ENCODE measurements around the gene DSN1.

DSN1 gene, protein sequence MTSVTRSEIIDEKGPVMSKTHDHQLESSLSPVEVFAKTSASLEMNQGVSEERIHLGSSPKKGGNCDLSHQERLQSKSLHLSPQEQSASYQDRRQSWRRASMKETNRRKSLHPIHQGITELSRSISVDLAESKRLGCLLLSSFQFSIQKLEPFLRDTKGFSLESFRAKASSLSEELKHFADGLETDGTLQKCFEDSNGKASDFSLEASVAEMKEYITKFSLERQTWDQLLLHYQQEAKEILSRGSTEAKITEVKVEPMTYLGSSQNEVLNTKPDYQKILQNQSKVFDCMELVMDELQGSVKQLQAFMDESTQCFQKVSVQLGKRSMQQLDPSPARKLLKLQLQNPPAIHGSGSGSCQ

DNA sequence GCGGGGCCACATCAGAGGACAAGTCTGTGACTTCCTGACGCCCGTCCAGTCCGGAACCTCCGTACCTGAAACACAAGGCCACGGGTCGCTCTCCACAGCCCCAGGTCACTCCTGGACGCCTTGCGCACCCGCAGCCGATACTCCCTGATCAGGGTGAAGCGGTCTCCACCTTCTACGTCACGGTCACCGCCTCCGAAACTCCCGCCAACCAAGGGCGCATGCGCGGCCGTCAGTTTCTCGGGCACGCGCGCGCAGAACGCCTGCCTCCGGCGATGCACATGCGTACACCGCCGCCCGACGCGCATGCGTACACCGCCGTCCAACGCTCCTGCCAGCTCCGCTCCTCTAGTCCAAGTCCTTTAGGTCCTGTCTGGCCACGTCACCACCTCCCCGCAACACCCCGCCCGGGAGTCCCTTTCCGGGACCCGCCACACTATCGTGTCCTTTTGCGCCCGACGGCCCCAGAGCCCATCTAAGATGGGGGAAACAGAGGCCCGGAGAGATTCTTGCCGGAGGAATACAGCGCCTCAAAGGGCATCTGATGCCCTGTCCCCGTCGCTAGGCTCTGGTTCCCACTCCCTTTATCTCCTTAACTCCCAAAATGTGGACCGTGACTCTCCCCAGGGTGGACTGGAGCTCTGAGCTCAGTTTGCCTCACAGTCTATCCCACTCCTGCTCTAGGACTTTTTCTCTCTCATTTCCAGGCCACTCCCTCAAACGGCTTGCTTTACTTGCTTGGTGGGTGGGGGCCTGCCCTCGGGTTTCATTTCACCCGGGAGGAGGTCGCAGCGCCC, at the start of gene DSN1:
Gene DSN1, minus strand, starts transcription at position 167 of the 794 bp plus-strand sequence. CDS start 2,305 bp downstream, outside the sequence.
- TF ChIP-seq, protein P1, sequence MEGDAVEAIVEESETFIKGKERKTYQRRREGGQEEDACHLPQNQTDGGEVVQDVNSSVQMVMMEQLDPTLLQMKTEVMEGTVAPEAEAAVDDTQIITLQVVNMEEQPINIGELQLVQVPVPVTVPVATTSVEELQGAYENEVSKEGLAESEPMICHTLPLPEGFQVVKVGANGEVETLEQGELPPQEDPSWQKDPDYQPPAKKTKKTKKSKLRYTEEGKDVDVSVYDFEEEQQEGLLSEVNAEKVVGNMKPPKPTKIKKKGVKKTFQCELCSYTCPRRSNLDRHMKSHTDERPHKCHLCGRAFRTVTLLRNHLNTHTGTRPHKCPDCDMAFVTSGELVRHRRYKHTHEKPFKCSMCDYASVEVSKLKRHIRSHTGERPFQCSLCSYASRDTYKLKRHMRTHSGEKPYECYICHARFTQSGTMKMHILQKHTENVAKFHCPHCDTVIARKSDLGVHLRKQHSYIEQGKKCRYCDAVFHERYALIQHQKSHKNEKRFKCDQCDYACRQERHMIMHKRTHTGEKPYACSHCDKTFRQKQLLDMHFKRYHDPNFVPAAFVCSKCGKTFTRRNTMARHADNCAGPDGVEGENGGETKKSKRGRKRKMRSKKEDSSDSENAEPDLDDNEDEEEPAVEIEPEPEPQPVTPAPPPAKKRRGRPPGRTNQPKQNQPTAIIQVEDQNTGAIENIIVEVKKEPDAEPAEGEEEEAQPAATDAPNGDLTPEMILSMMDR (IDR thresholded peaks at IDR 0.05; ENCODE audit: extremely low read depth, missing control alignments), result no peak

DNA sequence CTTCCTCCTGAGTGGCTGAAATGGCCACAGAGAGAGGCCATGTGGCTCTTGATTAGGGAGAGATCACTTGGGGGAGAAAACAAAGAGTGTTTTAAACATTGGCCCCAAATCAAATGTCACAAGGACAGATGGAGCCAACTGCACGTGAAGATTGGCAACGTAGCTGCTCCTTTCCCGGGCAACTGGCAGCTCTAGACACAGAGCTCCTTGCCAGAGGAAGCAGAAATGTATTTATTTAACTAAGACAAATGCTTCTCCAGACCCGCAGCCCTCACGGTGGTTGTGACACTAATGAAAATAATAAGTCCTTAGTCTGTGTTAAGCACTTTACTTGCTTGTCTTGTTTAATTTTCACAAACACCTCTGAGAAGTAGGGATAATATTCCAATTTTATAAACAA, 49.6 kb upstream of the DSN1 start:
- no peak for DNase-seq (ENCODE audit: low spot score)
- TF ChIP-seq, protein P1 (IDR thresholded peaks at IDR 0.05; ENCODE audit: extremely low read depth, missing control alignments), result no peak

More for the DNA sequence above, at the start of gene DSN1:
- DNase-seq (ENCODE audit: low spot score), result peak; percentile 95

- TF ChIP-seq, protein P1 (IDR thresholded peaks at IDR 0.05; ENCODE audit: extremely low read depth, missing control alignments), result no peak
- no peak for DNase-seq (ENCODE audit: low spot score)
These were observed 48.4 kb upstream of the DSN1 start for GRCh38 chr20:36821964-36822437.

GRCh38 chr20:36820928-36821327, 47.4 kb upstream of the DSN1 start:
- TF ChIP-seq, protein P1 (IDR thresholded peaks at IDR 0.05; ENCODE audit: extremely low read depth, missing control alignments), result no peak
- no peak for DNase-seq (ENCODE audit: low spot score)

- no peak for DNase-seq (ENCODE audit: low spot score)
- TF ChIP-seq, protein P1 (IDR thresholded peaks at IDR 0.05; ENCODE audit: extremely low read depth, missing control alignments), result no peak
These were observed 46.5 kb upstream of the DSN1 start for GRCh38 chr20:36820073-36820472.

GRCh38 chr20:36819659-36820058, 46.1 kb upstream of the DSN1 start:
- DNase-seq (ENCODE audit: low spot score), result no peak
- TF ChIP-seq, protein P1 (IDR thresholded peaks at IDR 0.05; ENCODE audit: extremely low read depth, missing control alignments), result no peak

- DNase-seq (ENCODE audit: low spot score), result no peak
- TF ChIP-seq, protein P1 (IDR thresholded peaks at IDR 0.05; ENCODE audit: extremely low read depth, missing control alignments), result no peak
These were observed 45.3 kb upstream of the DSN1 start for GRCh38 chr20:36818861-36819260.
